Measurements from ENCODE around the gene GJC2.

DNA sequence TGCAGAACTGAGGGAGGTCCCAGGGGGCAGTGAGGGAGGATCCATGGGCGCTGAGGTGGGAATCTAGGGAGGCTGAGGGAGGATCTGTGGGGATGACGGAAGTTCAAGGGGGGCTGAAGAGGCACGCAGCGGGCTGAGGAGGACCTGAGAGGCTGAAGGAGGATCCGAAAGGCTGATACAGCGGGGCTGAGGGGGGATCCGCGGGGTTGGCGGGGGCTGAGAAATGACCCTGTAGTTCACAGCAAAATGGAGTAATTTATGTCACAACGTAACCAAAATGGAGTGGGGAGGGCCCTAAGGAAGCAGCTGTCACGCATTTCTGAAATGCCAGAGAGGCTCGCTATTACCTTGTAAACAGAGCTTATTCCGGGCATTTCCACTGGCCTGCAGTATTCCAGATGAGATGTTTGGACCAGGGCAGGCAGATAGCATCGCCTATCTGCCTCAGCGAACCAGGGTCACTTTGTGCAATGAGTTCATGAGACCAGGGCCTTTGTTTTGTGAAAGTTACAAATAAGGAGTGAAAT, 39.7 kb upstream of the GJC2 start:
- TF ChIP-seq, protein P1, sequence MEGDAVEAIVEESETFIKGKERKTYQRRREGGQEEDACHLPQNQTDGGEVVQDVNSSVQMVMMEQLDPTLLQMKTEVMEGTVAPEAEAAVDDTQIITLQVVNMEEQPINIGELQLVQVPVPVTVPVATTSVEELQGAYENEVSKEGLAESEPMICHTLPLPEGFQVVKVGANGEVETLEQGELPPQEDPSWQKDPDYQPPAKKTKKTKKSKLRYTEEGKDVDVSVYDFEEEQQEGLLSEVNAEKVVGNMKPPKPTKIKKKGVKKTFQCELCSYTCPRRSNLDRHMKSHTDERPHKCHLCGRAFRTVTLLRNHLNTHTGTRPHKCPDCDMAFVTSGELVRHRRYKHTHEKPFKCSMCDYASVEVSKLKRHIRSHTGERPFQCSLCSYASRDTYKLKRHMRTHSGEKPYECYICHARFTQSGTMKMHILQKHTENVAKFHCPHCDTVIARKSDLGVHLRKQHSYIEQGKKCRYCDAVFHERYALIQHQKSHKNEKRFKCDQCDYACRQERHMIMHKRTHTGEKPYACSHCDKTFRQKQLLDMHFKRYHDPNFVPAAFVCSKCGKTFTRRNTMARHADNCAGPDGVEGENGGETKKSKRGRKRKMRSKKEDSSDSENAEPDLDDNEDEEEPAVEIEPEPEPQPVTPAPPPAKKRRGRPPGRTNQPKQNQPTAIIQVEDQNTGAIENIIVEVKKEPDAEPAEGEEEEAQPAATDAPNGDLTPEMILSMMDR (optimal IDR thresholded peaks at IDR 0.05 in 1 of 3, IDR thresholded peaks at IDR 0.05 in 1 of 3, conservative IDR thresholded peaks at IDR 0.05 in 1 of 3; ENCODE audit: extremely low read depth in 1 of 3, insufficient read depth in 2 of 3, low read length in 3 of 3): no peak
- TF ChIP-seq EZH2 (IDR thresholded peaks at IDR 0.05; ENCODE audit: low read length): no peak

Data from keratinocyte (primary cell).